GM18505 (cell line): ENCODE results near the gene ATP6V0E1.
"Not testable (repeated sequence)": the region's sequence is repeated elsewhere in the genome, so short reads cannot be mapped to it uniquely, and the experiment has no call there.

ENCODE experiments used
- ATAC-seq: cut with Tn5 transposase; IDR thresholded peaks from one replicate; pipeline ENCODE4 v1.9.1; 2021; ENCODE audit not compliant: unreplicated experiment
- POLR2A ChIP-seq: IDR thresholded peaks from 4 replicates; pipeline ENCODE4 v1.6.1; 2011; ENCODE audit warnings: borderline replicate concordance; ENCODE audit not compliant: insufficient read depth, insufficient read length; ENCODE audit errors: extremely low read depth

Gene ATP6V0E1

GRCh38 chr5:173001229-173001841 lies 17.8 kb downstream of the ATP6V0E1 start:
- TF ChIP-seq POLR2A: no peak
- no peak for ATAC-seq

- no peak for TF ChIP-seq POLR2A
- no peak for ATAC-seq
Observed at GRCh38 chr5:173003360-173003759, 19.8 kb downstream of the ATP6V0E1 start.

- ATAC-seq: no peak
- TF ChIP-seq POLR2A: no peak
Observed at GRCh38 chr5:173004013-173004412, 20.4 kb downstream of the ATP6V0E1 start.

GRCh38 chr5:173004447-173004846 lies 20.9 kb downstream of the ATP6V0E1 start:
- no peak for TF ChIP-seq POLR2A
- no peak for ATAC-seq

- ATAC-seq: no peak
Observed at GRCh38 chr5:173010021-173010420, 26.4 kb downstream of the ATP6V0E1 start.

GRCh38 chr5:173010547-173011464 lies 27.2 kb downstream of the ATP6V0E1 start:
- no peak for TF ChIP-seq POLR2A

More at GRCh38 chr5:173010021-173010420, 26.4 kb downstream of the ATP6V0E1 start:
- TF ChIP-seq POLR2A: no peak

GRCh38 chr5:173011566-173011965 lies 28.0 kb downstream of the ATP6V0E1 start:
- ATAC-seq: no peak
- no peak for TF ChIP-seq POLR2A

More at GRCh38 chr5:173010547-173011464, 27.2 kb downstream of the ATP6V0E1 start:
- ATAC-seq: no peak

- ATAC-seq: no peak
Observed at GRCh38 chr5:173012882-173013281, 29.3 kb downstream of the ATP6V0E1 start.

GRCh38 chr5:173014671-173015070 lies 31.1 kb downstream of the ATP6V0E1 start:
- no peak for TF ChIP-seq POLR2A
- no peak for ATAC-seq

More at GRCh38 chr5:173012882-173013281, 29.3 kb downstream of the ATP6V0E1 start:
- TF ChIP-seq POLR2A: no peak

- TF ChIP-seq POLR2A: no peak
- ATAC-seq: no peak
Observed at GRCh38 chr5:173015192-173015591, 31.6 kb downstream of the ATP6V0E1 start.

- ATAC-seq: no peak
- TF ChIP-seq POLR2A: no peak
Observed at GRCh38 chr5:173015598-173016455, 32.3 kb downstream of the ATP6V0E1 start.

- no peak for TF ChIP-seq POLR2A
- ATAC-seq: no peak
Observed at GRCh38 chr5:173016598-173017046, 33.1 kb downstream of the ATP6V0E1 start.

- ATAC-seq: not testable (repeated sequence)
Observed at GRCh38 chr5:173017087-173017486, 33.5 kb downstream of the ATP6V0E1 start.

GRCh38 chr5:173018358-173018757 lies 34.8 kb downstream of the ATP6V0E1 start:
- ATAC-seq: no peak
- no peak for TF ChIP-seq POLR2A

GRCh38 chr5:173020154-173020581 lies 36.6 kb downstream of the ATP6V0E1 start:
- no peak for TF ChIP-seq POLR2A
- ATAC-seq: no peak
